ENCODE results near the gene MACROH2A2.

Gene MACROH2A2

DNA sequence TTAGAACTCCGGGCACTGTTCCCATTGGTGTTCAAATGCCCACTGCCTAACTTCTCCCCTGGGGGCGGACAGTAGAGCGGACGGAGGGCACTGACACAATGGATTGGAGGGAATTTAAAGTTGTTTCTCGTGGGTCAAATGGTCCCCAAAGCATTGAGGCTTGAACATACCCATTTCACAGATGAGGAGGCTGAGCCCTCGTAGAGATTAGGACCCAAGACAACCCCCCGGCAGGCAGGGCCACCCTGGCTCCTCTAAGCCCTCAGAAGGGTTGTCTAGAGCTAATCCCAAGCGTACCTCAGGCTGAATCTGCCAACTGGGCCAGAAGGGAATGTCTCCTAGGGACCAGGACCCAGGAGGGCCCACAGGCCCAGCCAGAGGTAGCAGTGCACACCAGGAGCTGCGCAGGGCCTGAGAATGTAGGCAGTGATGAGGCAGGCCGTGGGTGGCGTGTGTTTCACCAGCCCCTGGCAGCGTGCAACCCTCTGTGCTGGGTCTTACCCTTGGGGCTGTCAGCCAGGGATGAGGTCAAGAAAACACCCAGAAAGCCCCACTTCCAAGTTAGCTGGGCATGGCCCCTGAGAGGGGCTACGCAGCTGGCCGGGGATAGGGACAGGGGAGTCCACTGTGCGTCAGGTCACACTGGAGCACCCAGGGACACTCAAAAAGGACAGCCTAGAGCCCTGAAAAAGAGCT is 74.2 kb downstream of the MACROH2A2 start:
- no peak overlapping the region for H3K27ac ChIP-seq
- H3K4me3 ChIP-seq, result no peak overlapping the region
- peak; percentile 66 for DNase-seq (ENCODE audit: low spot score)
- TF ChIP-seq CTCF (IDR thresholded peaks at IDR 0.05), result no peak

- Histone ChIP-seq H3K4me3 (peak overlapping the region; percentile 81), H3K27ac (peak overlapping the region; percentile 27 to 85)
- TF ChIP-seq CTCF (IDR thresholded peaks at IDR 0.05), result no peak
- peak; percentile 73 for DNase-seq (ENCODE audit: low spot score)
Observed at GRCh38 chr10:70130878-70131559, 78.4 kb downstream of the MACROH2A2 start.

- DNase-seq (ENCODE audit: low spot score), result peak; percentile 72
- H3K4me3 ChIP-seq, result peak overlapping the region; percentile 81
- no peak for TF ChIP-seq CTCF (IDR thresholded peaks at IDR 0.05)
- peak overlapping the region; percentile 27 to 85 for H3K27ac ChIP-seq
Observed at GRCh38 chr10:70131560-70131937, 78.9 kb downstream of the MACROH2A2 start.

DNA sequence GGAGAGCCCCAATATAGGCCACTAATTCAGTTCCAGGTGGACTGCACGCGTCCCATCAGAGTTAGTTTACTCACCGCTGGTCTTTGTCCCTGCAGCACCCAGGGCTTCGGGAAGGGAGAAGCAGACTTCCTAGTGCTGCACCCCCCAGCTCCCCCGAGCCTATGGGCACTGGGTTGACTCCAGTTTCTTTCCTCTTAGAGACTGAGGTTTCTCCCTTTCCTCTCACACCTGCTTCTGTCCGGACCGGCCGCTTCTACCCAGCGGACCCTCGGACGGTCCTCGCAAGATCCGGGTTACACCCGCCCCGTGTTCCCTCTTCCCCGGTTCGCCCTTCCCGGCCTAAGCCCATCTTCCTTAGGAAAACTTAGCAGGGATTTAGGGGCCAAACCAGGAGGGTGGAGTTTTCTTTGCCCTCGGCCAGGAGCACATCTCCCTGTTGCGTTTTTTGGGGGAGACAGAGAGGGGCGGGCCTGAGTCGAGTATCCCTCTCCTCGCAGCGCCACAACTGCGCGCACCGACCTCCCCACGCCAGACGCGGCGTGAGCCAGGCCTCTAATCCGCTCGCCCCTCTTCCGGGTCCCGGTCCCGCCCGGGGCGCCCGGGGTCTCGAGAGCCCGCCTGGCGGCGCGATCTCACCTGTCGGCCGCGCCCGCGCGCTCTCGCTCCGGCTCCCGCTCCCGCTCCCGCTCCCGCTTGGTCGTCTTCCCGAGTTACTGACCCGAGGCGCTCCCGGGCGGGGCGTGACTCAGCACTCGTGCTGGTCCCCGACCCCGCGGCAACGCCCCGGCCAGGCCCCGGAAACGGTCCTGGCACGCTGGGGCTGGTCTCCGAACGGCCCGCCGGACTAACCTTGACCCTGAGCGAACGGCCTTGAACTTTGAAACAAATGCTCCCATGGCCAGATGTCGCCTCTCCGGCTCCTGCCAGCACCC is 79.7 kb downstream of the MACROH2A2 start, which contains the start of gene AIFM2:
Gene AIFM2 (minus strand): TSS at position 728 of the 932 bp plus-strand sequence. CDS start 8,741 bp downstream, outside the sequence.
- DNase-seq (ENCODE audit: low spot score), result peak; percentile 86
- Histone ChIP-seq H3K27ac (peak within 1 kb of the TSS; percentile 26 to 85), H3K4me3 (peak within 1 kb of the TSS; percentile 81)
- TF ChIP-seq CTCF (IDR thresholded peaks at IDR 0.05), result no peak

GRCh38 chr10:70135046-70135445 is 82.4 kb downstream of the MACROH2A2 start:
- Histone ChIP-seq H3K27ac (no peak overlapping the region), H3K4me3 (no peak overlapping the region)
- DNase-seq (ENCODE audit: low spot score), result peak; percentile 36
- TF ChIP-seq CTCF (IDR thresholded peaks at IDR 0.05), result no peak

GRCh38 chr10:70135684-70136083 is 83.0 kb downstream of the MACROH2A2 start:
- DNase-seq (ENCODE audit: low spot score), result peak; percentile 31
- no peak overlapping the region for H3K4me3 ChIP-seq
- no peak for TF ChIP-seq CTCF (IDR thresholded peaks at IDR 0.05)
- H3K27ac ChIP-seq, result no peak overlapping the region
